ENCODE measurements around the gene GNB5.

The GNB5 gene

DNA sequence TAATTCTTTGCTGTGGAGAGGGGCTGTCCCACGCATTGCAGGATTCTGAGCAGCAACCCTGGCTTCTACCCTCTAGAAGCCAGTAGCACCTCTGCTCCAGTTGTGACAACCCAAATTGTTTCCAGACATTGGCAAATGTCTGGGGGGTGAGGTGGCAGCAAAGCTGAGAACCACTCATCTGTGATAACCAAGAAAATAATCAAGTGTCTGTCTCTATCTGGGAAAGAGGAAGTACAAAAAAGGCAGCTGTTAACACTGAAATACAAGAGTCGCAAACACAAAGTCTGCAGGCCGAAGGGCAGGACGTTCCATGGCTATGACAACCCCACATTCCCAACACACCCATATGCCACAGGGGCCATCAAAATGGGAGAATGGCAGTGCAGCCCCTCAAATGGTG is 42.2 kb upstream of the GNB5 start:
- CTCF ChIA-PET: interaction anchor here (0.6 to 0.8 kb wide), 2 partner anchors 28 to 1866 kb away, joined by 3 to 4 read pairs; no protein-coding TSS in a partner anchor
- POLR2A ChIA-PET (ENCODE audit: low non-redundant PET): no interaction called here
- no peak for DNase-seq (ENCODE audit: low spot score)
- H3K27ac ChIP-seq: no peak overlapping the region
- TF ChIP-seq, protein P1, sequence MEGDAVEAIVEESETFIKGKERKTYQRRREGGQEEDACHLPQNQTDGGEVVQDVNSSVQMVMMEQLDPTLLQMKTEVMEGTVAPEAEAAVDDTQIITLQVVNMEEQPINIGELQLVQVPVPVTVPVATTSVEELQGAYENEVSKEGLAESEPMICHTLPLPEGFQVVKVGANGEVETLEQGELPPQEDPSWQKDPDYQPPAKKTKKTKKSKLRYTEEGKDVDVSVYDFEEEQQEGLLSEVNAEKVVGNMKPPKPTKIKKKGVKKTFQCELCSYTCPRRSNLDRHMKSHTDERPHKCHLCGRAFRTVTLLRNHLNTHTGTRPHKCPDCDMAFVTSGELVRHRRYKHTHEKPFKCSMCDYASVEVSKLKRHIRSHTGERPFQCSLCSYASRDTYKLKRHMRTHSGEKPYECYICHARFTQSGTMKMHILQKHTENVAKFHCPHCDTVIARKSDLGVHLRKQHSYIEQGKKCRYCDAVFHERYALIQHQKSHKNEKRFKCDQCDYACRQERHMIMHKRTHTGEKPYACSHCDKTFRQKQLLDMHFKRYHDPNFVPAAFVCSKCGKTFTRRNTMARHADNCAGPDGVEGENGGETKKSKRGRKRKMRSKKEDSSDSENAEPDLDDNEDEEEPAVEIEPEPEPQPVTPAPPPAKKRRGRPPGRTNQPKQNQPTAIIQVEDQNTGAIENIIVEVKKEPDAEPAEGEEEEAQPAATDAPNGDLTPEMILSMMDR (conservative IDR thresholded peaks at IDR 0.05; ENCODE audit: low read depth): no peak

DNA sequence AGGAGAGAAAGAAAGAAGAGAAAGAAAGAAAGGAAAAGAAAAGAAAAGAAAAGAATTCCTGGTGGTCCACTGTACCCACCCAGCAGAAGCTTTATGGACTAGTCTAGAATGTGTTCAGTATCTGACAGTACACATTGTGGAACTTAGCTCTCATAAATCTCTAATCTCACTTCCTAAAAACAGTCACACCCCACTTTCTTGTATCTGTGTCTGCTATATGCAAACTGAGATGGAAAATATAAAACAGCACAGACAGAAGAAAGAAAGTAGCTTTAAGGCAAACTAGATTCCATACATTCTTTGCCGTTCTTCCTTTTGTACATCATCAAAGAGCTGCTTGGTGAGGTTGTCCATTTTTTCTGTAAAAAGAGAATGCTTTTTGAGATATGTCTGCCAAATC is 41.1 kb upstream of the GNB5 start:
- ChIA-PET CTCF (interaction anchor here (0.6 kb wide), 2 partner anchors 24 to 106 kb away, joined by 4 to 8 read pairs; no protein-coding TSS in a partner anchor), POLR2A (ENCODE audit: low non-redundant PET) (no interaction called here)
- TF ChIP-seq, protein P1 (conservative IDR thresholded peaks at IDR 0.05; ENCODE audit: low read depth): no peak
- DNase-seq (ENCODE audit: low spot score): no peak
- no peak overlapping the region for H3K27ac ChIP-seq

DNA sequence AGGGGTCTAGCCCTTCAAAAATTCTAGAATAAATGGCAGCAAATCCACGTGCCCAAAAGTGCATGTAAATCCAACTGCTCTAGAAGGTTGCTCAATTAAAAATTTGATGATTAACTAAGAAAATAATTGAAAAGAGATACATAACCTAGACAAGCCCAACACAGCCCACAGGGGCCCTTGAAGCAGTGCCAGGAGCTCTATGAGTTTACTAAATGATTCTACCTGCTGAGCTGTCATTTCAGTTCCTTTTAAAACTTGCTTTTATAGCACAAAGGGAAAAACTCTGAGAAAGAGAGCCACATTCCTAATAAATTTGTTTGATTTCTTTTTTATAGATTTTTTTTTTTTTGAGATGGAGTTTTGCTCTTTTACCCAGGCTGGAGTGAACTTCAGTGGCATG is 38.9 kb upstream of the GNB5 start:
- TF ChIP-seq, protein P1 (conservative IDR thresholded peaks at IDR 0.05; ENCODE audit: low read depth): no peak
- CTCF ChIA-PET: interaction anchor here (0.6 kb wide), 1 partner anchor 34 kb away, joined by 3 read pairs; no protein-coding TSS in a partner anchor
- no peak for DNase-seq (ENCODE audit: low spot score)
- no peak overlapping the region for H3K27ac ChIP-seq
- POLR2A ChIA-PET (ENCODE audit: low non-redundant PET): no interaction called here

DNA sequence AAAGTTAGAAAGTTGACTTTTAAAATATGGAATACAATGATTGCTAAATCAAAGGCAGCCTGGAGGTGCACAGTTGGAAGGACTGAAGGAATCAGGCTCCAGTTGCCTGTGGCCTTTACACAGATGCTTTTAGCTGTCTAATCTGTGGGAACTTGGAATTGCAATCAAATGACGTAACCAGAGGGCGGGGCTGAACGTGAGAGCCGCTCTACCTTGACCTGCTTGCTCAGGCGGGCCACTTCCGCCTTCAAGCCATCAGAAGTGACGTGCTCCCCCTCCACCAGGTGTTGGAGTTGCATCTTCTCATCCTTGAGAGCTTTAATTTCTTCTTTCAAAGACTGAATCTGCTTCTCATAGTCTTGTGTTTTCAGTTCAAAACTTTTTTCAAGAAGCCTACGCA is 37.7 kb upstream of the GNB5 start:
- POLR2A ChIA-PET (ENCODE audit: low non-redundant PET): no interaction called here
- H3K27ac ChIP-seq: no peak overlapping the region
- TF ChIP-seq, protein P1 (conservative IDR thresholded peaks at IDR 0.05; ENCODE audit: low read depth): no peak
- CTCF ChIA-PET: interaction anchor here (0.6 kb wide), 2 partner anchors 13 to 237 kb away, joined by 3 to 4 read pairs; no protein-coding TSS in a partner anchor
- DNase-seq (ENCODE audit: low spot score): peak; percentile 85

DNA sequence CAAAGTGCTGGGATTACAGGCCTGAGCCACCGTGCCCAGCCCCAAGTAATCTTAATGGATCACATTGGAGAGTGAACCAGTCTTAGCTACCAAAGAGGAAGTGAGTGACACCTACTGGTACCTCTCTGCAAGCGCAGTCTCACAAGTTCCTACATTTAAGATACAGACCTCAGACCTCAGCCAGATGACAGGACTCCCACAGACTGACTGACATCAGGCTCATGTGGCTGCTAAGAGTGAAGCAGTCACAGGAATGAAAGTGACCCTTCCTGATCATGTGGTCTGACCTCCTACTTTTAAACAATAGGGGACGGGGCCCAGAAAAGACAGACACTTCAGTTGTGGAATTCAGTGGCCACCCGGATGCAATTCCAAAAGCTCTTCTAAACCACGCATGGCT is 36.3 kb upstream of the GNB5 start:
- TF ChIP-seq, protein P1 (conservative IDR thresholded peaks at IDR 0.05; ENCODE audit: low read depth): peak; percentile 92
- CTCF ChIA-PET: interaction anchor here (0.5 to 1.7 kb wide), 11 partner anchors 12 to 845 kb away, joined by 3 to 9 read pairs (median 3); no protein-coding TSS in a partner anchor
- no peak overlapping the region for H3K27ac ChIP-seq
- DNase-seq (ENCODE audit: low spot score): peak; percentile 80
- POLR2A ChIA-PET (ENCODE audit: low non-redundant PET): no interaction called here

DNA sequence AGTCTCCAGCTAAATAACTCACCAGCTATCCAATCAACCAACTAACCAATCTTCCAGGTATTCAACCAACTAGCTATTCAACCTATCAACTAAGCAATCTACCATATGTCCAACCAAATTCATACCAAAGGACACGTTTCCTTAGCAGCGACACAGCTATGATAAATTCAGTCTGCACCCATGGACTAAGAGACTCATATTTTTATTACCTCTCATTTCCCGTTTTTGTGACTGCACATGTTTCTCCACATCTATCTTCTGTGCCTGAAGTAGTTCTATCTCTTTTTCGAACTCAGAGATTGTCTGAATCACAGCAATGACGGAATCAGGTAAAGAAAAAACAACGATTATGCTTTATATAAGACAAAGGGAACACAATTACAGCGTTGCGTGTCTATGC is 34.0 kb upstream of the GNB5 start:
- no peak for DNase-seq (ENCODE audit: low spot score)
- H3K27ac ChIP-seq: no peak overlapping the region
- TF ChIP-seq, protein P1 (conservative IDR thresholded peaks at IDR 0.05; ENCODE audit: low read depth): no peak
- POLR2A ChIA-PET (ENCODE audit: low non-redundant PET): no interaction called here
- CTCF ChIA-PET: interaction anchor here (0.7 to 2.0 kb wide), 2 partner anchors 17 to 118 kb away, joined by 3 to 5 read pairs; no protein-coding TSS in a partner anchor

Measured in RWPE1 (cell line).